22Rv1 (cell line): ENCODE results near the gene EDIL3.
"Not testable (repeated sequence)": the region's sequence is repeated elsewhere in the genome, so short reads cannot be mapped to it uniquely, and the experiment has no call there.

Experiments used
- ZFX ChIP-seq: fragments of 450-650 bp; IDR thresholded peaks from 2 replicates; pipeline ENCODE4 v1.6.1; 2017; ENCODE audit warnings: antibody characterized with exemption, borderline replicate concordance
- TF ChIP-seq, protein P1 (sequence below): fragments of 450-650 bp; IDR thresholded peaks from 2 replicates; pipeline ENCODE4 v1.5.1; 2017; ENCODE audit warnings: mild to moderate bottlenecking

DNA sequence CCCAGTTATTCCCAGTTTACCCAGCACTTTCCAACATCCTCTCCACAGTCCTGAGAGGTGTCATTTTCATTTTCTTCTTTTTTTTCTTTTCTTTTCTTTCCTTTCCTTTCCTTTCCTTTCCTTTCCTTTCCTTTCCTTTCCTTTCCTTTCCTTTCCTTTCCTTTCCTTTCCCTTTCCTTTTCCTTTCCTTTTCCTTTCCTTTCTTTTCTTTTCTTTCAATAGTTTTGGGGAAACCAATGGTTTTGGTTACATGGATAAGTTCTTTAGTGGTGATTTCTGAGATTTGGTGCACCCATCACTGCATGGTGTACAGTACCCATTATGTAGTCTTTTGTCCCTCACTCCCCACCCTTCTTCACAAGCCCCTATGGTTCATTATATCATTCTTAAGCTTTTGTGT lies 224.0 kb downstream of the EDIL3 start:
- TF ChIP-seq ZFX = not testable (repeated sequence)
- TF ChIP-seq, protein P1, sequence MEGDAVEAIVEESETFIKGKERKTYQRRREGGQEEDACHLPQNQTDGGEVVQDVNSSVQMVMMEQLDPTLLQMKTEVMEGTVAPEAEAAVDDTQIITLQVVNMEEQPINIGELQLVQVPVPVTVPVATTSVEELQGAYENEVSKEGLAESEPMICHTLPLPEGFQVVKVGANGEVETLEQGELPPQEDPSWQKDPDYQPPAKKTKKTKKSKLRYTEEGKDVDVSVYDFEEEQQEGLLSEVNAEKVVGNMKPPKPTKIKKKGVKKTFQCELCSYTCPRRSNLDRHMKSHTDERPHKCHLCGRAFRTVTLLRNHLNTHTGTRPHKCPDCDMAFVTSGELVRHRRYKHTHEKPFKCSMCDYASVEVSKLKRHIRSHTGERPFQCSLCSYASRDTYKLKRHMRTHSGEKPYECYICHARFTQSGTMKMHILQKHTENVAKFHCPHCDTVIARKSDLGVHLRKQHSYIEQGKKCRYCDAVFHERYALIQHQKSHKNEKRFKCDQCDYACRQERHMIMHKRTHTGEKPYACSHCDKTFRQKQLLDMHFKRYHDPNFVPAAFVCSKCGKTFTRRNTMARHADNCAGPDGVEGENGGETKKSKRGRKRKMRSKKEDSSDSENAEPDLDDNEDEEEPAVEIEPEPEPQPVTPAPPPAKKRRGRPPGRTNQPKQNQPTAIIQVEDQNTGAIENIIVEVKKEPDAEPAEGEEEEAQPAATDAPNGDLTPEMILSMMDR = not testable (repeated sequence)
